WTC11 (cell line): ENCODE measurements around the gene NDE1. TPM values are rescaled to one million over a fixed set of nuclear protein-coding genes. Genes with fewer than 3 reads are reported as not detected.

Source experiments
- ATAC-seq: fragments of 200-7000 bp; cut with Tn5 transposase; 2 replicates; pipeline ENCODE4 v1.10.0; 2021; ENCODE audit warnings: mild to moderate bottlenecking, moderate library complexity
- CTCF ChIA-PET: fragments of 300-600 bp; sonication (Branson Sonifier 250); formaldehyde crosslinking; loops from one replicate; lab custom pipeline; 2021; ENCODE audit warnings: antibody characterized with exemption; lab: Charles Lee
- POLR2A ChIA-PET: fragments of 350-600 bp; sonication (Branson Sonifier 250); formaldehyde crosslinking; loops from one replicate; lab custom pipeline; 2021; ENCODE audit warnings: antibody characterized with exemption; lab: Charles Lee
- DNase-seq: peaks from one replicate; pipeline ENCODE4 v3.0.0; 2021; ENCODE audit warnings: low spot score
- H3K27ac Mint-ChIP-seq: 2 replicates; pipeline ENCODE4 v1.8.0; 2021; ENCODE audit warnings: mixed read lengths
- H3K27me3 Mint-ChIP-seq: 2 replicates; pipeline ENCODE4 v1.8.0; 2021; ENCODE audit warnings: low read depth, mild to moderate bottlenecking, moderate library complexity, mixed read lengths
- H3K36me3 Mint-ChIP-seq: 2 replicates; pipeline ENCODE4 v1.8.0; 2021; ENCODE audit warnings: mixed read lengths
- H3K4me1 Mint-ChIP-seq: 2 replicates; pipeline ENCODE4 v1.8.0; 2022; ENCODE audit warnings: mixed read lengths
- H3K4me3 Mint-ChIP-seq: 2 replicates; pipeline ENCODE4 v1.8.0; 2021; ENCODE audit warnings: mild to moderate bottlenecking, moderate library complexity, mixed read lengths
- H3K9me3 Mint-ChIP-seq: 2 replicates; pipeline ENCODE4 v1.8.0; 2021; ENCODE audit warnings: mixed read lengths
- AR ChIP-seq: fragments of 250-450 bp; sonication (Bioruptor Pico); IDR thresholded peaks from 2 replicates; pipeline ENCODE4 v1.9.0; 2021; ENCODE audit warnings: mild to moderate bottlenecking
- ATF1 ChIP-seq: sonication (generic); formaldehyde crosslinking; IDR thresholded peaks from 2 replicates; pipeline ENCODE4 v1.8.1; 2023; ENCODE audit warnings: mild to moderate bottlenecking, moderate library complexity, missing genetic modification reagents
- FOXK1 ChIP-seq: sonication (generic); formaldehyde crosslinking; IDR thresholded peaks from 2 replicates; pipeline ENCODE4 v1.8.0; 2022; ENCODE audit warnings: mild to moderate bottlenecking, moderate library complexity, missing genetic modification reagents
- NFATC4 ChIP-seq: fragments of 250-450 bp; sonication (Bioruptor Pico); IDR thresholded peaks from 2 replicates; pipeline ENCODE4 v1.9.0; 2021; ENCODE audit warnings: mild to moderate bottlenecking
- NR2C2 ChIP-seq: sonication (generic); formaldehyde crosslinking; IDR thresholded peaks from 2 replicates; pipeline ENCODE4 v1.8.0; 2022; ENCODE audit warnings: mild to moderate bottlenecking, missing genetic modification reagents
- PREB ChIP-seq: sonication (generic); formaldehyde crosslinking; IDR thresholded peaks from 2 replicates; pipeline ENCODE4 v1.8.1; 2022; ENCODE audit warnings: mild to moderate bottlenecking, missing genetic modification reagents, moderate library complexity, borderline replicate concordance
- PRRX2 ChIP-seq: fragments of 250-450 bp; sonication (Bioruptor Pico); IDR thresholded peaks from 2 replicates; pipeline ENCODE4 v1.8.0; 2021; ENCODE audit warnings: mild to moderate bottlenecking
- RELA ChIP-seq: sonication (generic); formaldehyde crosslinking; IDR thresholded peaks from 2 replicates; pipeline ENCODE4 v1.8.1; 2022; ENCODE audit warnings: missing genetic modification reagents, mild to moderate bottlenecking, borderline replicate concordance
- SMAD4 ChIP-seq: sonication (generic); formaldehyde crosslinking; IDR thresholded peaks from 2 replicates; pipeline ENCODE4 v1.8.0; 2022; ENCODE audit warnings: mild to moderate bottlenecking, missing genetic modification reagents
- SOX15 ChIP-seq: fragments of 250-450 bp; sonication (Bioruptor Pico); IDR thresholded peaks from 2 replicates; pipeline ENCODE4 v1.9.0; 2021; ENCODE audit warnings: mild to moderate bottlenecking
- TEAD4 ChIP-seq: sonication (generic); formaldehyde crosslinking; IDR thresholded peaks from 2 replicates; pipeline ENCODE4 v1.8.0; 2022; ENCODE audit warnings: mild to moderate bottlenecking, missing genetic modification reagents
- ZNF121 ChIP-seq: sonication (generic); formaldehyde crosslinking; IDR thresholded peaks from 2 replicates; pipeline ENCODE4 v1.8.0; 2023; ENCODE audit warnings: missing genetic modification reagents
- ZNF138 ChIP-seq: sonication (generic); formaldehyde crosslinking; conservative IDR thresholded peaks from 2 replicates; pipeline ENCODE4 v1.8.1; 2022; ENCODE audit warnings: mild to moderate bottlenecking, moderate library complexity, missing genetic modification reagents
- ZNF317 ChIP-seq: sonication (generic); formaldehyde crosslinking; IDR thresholded peaks from 2 replicates; pipeline ENCODE4 v1.8.1; 2023; ENCODE audit warnings: low read depth, mild to moderate bottlenecking, moderate library complexity, missing genetic modification reagents, borderline replicate concordance
- ZNF416 ChIP-seq: fragments of 250-450 bp; sonication (Bioruptor Pico); IDR thresholded peaks from 2 replicates; pipeline ENCODE4 v1.9.0; 2021; ENCODE audit warnings: mild to moderate bottlenecking, inconsistent platforms
- ZNF423 ChIP-seq: fragments of 250-450 bp; sonication (Bioruptor Pico); IDR thresholded peaks from 2 replicates; pipeline ENCODE4 v2.1.2; 2022; ENCODE audit warnings: mild to moderate bottlenecking, moderate library complexity
- total RNA-seq: library from RNA; stranded (reverse); gene quantifications from 3 replicates; pipeline ENCODE4 v1.2.3, GENCODE V29; 2021
- TF ChIP-seq, protein P1 (sequence below): fragments of 200-600 bp; IDR thresholded peaks from 2 replicates; pipeline ENCODE4 v1.8.0; 2022; ENCODE audit warnings: antibody characterized with exemption
- TF ChIP-seq, protein P2 (sequence below): sonication (generic); formaldehyde crosslinking; IDR thresholded peaks from 2 replicates; pipeline ENCODE4 v1.8.0; 2022; ENCODE audit warnings: mild to moderate bottlenecking, missing genetic modification reagents
- TF ChIP-seq, protein P3 (sequence below): sonication (generic); formaldehyde crosslinking; conservative IDR thresholded peaks from 2 replicates; pipeline ENCODE4 v1.8.1; 2022; ENCODE audit warnings: mild to moderate bottlenecking, missing genetic modification reagents
- TF ChIP-seq, protein P4 (sequence below): sonication (generic); formaldehyde crosslinking; IDR thresholded peaks from 2 replicates; pipeline ENCODE4 v1.8.1; 2022; ENCODE audit warnings: mild to moderate bottlenecking, moderate library complexity, missing genetic modification reagents
- TF ChIP-seq, protein P5 (sequence below): fragments of 250-450 bp; sonication (Bioruptor Pico); conservative IDR thresholded peaks from 2 replicates; pipeline ENCODE4 v1.9.0; 2021; ENCODE audit warnings: mild to moderate bottlenecking

Gene NDE1
- total RNA-seq, 1 experiment from 2014 or later, result 39.4 TPM

GRCh38 chr16:15765880-15766279 lies 115.8 kb downstream of the NDE1 start:
- ChIA-PET POLR2A (no interaction called here), CTCF (interaction anchor here (0.6 to 3.8 kb wide), 8 partner anchors 10 to 123 kb away, joined by 3 to 18 read pairs (median 4); partner anchors contain the start of gene CEP20)
- ATAC-seq (peak; percentile 90), DNase-seq (peak; percentile 26)
- Mint-ChIP-seq H3K27ac (no peak overlapping the region), H3K4me1 (peaks cover 6% of the 10 kb centered on the region), H3K4me3 (no peak overlapping the region), H3K36me3 (no peaks in the 10 kb centered on the region), H3K27me3 (no peaks in the 10 kb centered on the region), H3K9me3 (no peaks in the 10 kb centered on the region)
- TF ChIP-seq, protein P1, sequence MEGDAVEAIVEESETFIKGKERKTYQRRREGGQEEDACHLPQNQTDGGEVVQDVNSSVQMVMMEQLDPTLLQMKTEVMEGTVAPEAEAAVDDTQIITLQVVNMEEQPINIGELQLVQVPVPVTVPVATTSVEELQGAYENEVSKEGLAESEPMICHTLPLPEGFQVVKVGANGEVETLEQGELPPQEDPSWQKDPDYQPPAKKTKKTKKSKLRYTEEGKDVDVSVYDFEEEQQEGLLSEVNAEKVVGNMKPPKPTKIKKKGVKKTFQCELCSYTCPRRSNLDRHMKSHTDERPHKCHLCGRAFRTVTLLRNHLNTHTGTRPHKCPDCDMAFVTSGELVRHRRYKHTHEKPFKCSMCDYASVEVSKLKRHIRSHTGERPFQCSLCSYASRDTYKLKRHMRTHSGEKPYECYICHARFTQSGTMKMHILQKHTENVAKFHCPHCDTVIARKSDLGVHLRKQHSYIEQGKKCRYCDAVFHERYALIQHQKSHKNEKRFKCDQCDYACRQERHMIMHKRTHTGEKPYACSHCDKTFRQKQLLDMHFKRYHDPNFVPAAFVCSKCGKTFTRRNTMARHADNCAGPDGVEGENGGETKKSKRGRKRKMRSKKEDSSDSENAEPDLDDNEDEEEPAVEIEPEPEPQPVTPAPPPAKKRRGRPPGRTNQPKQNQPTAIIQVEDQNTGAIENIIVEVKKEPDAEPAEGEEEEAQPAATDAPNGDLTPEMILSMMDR, result peak; percentile 32; the same call in 1 of the 2 replicates
- no peak for TF ChIP-seq ATF1 (CRISPR knock-in tag)

DNA sequence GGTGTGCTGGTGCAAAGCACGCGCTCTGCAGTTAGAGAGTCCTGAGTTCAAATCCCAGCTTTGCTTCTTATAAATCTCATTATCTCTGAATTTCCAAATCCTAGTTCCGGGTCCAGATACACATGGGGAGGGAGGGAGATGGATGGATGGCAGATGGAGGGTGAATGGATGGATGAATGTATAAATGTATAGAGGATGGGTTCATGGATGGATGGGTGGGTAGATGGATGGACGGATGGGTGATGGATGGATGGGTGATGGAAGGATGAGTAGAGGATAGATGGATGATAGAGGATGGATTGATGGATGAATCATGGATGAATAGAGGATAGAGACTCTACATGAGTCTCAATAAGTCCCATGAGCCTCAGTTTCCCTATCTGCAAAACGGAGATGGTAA lies 116.9 kb downstream of the NDE1 start:
- no peak for ATAC-seq
- TF ChIP-seq ZNF121 (CRISPR knock-in tag), result no peak
- TF ChIP-seq AR (CRISPR knock-in tag), result no peak
- TF ChIP-seq ZNF317, result no peak
- TF ChIP-seq SMAD4 (CRISPR knock-in tag), result no peak
- TF ChIP-seq, protein P2, sequence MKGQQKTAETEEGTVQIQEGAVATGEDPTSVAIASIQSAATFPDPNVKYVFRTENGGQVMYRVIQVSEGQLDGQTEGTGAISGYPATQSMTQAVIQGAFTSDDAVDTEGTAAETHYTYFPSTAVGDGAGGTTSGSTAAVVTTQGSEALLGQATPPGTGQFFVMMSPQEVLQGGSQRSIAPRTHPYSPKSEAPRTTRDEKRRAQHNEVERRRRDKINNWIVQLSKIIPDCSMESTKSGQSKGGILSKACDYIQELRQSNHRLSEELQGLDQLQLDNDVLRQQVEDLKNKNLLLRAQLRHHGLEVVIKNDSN (CRISPR knock-in tag), result no peak
- no peak for TF ChIP-seq ZNF416 (CRISPR knock-in tag)
- TF ChIP-seq, protein P3, sequence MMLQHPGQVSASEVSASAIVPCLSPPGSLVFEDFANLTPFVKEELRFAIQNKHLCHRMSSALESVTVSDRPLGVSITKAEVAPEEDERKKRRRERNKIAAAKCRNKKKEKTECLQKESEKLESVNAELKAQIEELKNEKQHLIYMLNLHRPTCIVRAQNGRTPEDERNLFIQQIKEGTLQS (CRISPR knock-in tag), result no peak
- no peak for TF ChIP-seq ZNF138
- no peak for TF ChIP-seq NR2C2 (CRISPR knock-in tag)
- no peak for TF ChIP-seq PRRX2 (CRISPR knock-in tag)
- TF ChIP-seq, protein P4, sequence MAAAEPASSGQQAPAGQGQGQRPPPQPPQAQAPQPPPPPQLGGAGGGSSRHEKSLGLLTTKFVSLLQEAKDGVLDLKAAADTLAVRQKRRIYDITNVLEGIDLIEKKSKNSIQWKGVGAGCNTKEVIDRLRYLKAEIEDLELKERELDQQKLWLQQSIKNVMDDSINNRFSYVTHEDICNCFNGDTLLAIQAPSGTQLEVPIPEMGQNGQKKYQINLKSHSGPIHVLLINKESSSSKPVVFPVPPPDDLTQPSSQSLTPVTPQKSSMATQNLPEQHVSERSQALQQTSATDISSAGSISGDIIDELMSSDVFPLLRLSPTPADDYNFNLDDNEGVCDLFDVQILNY, result no peak
- no peak for TF ChIP-seq SOX15 (CRISPR knock-in tag)
- no peak for TF ChIP-seq ATF1 (CRISPR knock-in tag)
- TF ChIP-seq, protein P5, sequence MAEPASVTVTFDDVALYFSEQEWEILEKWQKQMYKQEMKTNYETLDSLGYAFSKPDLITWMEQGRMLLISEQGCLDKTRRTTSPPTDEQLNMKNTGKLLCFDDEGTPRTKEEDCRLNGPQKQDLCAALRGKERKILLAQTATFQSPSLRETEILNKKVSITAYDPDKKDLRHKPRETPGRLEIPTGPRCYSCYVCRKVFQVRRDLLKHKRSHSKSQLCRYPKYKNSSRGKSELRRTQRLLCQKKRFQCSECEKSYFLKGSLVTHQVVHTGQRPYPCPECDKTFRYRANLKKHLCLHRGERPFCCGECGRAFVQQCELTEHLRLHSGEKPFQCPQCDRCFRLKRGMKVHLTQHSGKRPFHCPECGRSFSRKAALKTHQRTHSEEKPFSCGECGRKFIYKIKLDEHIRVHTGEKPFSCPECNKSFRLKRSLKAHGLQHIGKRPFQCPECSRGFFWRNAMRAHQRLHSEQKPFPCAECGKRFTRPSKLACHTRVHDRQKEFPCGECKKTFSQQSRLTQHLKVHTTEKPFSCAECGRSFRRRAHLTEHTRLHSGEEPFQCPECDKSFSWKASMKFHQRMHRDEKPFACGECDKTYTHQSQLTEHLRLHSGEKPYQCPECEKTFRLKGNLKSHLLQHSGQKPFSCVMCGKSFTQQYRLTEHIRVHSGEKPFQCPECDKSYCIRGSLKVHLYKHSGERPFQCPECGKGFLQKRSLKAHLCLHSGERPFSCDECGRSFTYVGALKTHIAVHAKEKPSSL (CRISPR knock-in tag), result no peak
- TF ChIP-seq RELA (CRISPR knock-in tag), result no peak
- TF ChIP-seq TEAD4 (CRISPR knock-in tag), result no peak
- TF ChIP-seq ZNF423 (CRISPR knock-in tag), result no peak
- TF ChIP-seq PREB, result no peak
- no peak for TF ChIP-seq FOXK1
- no peak for TF ChIP-seq NFATC4 (CRISPR knock-in tag)
- Mint-ChIP-seq H3K4me3 (no peak overlapping the region), H3K27ac (no peak overlapping the region), H3K27me3 (no peaks in the 10 kb centered on the region), H3K9me3 (no peaks in the 10 kb centered on the region), H3K4me1 (no peaks in the 10 kb centered on the region), H3K36me3 (no peaks in the 10 kb centered on the region)
- no peak for DNase-seq
- ChIA-PET CTCF (interaction anchor here (1.1 to 3.8 kb wide), 5 partner anchors 11 to 122 kb away, joined by 3 to 18 read pairs (median 6); partner anchors contain the start of gene CEP20), POLR2A (no interaction called here)
